Femur (tissue), 1 donor: ENCODE measurements around the gene TMUB1.

ENCODE experiments used
- DNase-seq: peaks from one replicate; pipeline ENCODE4 v3.0.0-alpha.2; 2017

The TMUB1 gene

DNA sequence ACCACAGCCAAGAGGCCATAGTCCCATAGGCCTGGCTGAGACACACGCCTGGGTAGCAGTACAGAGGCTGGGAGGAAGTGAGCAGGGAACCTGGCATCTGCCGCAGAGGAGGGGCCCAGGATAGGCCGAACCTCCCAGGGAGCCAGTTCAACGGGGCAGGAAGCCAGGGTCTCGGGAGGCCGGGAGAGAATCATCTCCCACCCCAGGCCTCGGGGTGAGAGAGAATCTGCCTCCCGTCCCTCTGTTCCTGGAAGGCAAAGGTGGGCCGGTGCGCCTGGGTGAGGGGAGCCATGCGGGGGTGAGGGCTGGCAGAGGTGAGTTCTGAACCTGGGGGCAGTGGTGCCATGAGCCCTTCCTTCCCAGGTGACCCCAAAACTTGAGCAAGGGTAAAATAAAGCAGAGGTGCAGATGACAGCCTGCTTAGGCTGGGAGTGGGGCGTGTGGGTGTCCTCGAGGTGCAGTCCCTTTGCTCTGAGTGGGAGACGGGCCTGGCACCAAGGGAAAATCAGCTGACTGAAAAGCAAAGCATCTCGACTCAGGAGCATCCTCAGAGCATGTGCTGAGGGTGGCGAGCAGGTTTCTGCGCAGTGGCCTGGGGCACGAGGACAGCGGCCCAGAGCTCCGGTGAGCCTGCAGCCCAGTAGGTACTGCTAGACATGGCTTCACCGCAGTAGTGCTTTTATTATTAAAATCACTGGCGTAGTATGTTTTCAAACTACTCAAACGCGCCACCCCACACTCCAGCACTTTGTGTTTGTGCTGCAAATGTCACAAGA, 18.5 kb upstream of the TMUB1 start:
- no peak for DNase-seq

DNA sequence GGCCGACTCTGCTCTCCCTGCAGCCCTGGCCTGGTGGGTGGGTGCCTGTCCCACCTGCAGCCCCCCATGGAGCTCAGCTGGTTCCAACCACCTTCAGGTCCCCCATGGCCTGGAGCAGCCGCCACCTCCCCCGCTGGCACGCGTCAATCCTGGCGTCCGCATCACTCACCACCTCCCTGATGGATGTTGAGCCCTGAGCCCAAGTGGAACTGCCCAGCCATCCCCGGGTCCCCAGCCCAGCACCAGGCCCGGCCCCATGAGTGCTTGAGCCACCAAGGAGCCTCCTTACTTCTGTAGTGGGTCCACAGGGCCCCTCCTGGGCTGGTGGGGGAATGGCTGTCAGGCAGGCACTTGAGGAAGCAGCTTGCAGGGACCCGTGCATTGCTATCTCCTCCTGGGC, 17.6 kb upstream of the TMUB1 start:
- no peak for DNase-seq

DNA sequence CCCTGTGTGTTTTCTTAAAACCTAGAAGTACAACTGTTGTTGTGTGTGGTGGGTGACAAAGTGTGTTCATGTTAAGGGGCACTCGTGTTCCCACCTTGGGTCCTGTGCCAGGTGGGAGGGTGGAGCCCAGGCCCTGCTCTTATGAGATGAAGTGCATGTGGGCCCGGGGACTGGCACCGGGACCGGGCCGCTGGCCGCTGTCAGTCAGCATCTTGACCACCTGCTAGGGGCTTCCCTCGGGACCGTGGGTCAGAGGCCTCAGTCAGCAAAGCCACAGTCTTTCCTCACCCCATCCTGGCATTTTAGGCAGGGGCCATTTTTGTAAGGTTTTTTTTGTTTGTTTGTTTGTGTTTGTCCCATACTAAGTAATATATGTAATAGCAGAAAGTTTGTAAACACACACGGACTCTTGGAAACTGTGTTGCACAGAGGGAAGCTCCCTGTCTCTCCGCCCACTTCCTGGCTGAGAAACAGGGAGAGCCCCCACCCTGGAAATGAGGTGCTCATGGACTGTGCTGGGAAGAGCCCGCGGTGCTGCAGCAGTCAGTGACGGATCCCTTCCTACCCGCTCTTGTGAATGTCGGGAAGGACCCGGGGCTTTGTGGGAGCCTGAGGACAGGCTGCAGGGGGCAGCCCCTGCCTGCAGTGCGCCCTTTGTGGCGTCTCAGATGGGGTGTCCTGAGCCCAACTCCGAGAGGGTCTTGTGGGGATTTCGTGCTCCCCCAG, 16.4 kb upstream of the TMUB1 start:
- no peak for DNase-seq

DNA sequence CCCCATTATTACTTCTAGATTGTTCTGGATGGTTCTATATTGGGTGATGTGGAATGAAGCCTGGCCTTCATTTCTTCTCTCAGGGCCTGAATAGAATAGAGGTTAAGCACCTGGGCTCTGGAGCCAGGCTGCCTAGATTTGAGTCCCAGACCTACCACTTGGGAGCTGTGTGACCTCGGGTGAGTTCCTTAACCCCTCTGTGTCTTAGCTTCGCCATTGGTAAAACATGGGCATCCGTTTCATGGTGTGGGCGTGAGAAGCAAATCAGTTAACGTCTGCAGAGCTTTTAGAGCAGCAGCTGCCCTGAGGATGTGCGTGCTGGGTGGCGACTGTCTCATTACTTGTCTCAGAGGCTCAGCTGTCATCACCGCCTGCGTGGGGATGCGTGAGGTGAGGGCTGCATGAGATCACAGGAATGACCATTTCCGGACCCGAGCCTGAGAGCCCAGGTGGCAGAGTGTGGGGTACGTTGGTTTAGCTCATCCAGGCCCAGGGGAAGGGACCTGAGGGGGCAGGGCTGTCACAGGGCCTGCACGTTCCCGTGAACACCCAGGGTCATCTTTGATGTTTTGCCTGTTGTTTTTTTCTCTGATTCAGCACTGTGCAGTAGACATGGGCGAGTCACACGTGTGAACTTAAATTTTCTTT, 12.7 kb upstream of the TMUB1 start:
- no peak for DNase-seq

DNA sequence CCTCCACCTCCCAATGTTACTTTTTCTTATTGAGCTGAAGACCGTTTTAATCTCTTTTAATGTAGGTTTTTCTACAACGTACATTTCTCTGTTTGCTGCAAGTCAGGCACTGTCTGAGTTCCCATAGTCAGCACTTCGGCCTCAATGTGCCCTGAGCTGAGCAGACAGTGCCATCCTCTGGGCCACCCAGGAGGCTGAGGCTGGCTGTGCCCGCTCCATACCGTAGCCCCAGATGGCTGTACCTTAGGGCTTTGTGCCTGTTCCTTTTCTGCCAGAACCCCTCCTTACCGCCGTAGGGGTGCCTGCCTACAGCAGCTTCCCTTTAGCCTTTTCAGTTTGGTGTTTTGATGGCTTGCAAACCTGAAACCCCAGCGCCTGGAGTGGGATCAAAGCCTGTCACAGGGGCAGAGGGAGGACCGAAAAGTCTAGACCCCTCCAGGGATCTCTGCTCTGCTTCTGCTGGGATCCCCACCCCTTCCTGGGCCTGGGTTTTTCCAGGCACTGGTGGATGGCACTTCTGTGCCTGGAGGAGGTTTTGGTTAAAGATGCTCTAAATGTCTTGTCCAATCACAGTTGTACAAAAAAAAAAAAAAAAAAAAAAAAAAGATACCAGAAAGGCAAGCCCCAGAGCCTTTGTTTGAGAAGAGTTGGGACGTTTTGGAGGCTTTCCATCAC, 12.0 kb upstream of the TMUB1 start:
- no peak for DNase-seq

DNA sequence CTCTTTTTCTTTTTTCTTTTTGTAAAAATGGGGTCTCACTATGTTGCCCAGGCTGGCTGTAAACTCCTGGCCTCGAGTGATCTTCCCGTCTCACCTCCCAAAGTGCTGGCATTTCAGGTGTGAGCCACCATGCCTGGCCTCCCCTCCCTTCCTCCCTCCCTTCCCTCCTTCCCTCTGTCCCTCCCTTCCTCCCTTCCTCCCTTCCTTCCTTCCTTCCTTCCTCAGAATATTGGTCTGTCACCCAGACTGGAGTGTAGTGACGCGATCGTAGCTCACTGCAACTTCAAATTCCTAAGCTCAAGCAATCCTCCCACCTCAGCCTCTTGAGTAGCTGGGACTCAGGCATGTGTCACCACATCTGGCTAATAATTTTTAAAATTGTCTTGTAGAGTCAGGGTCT, 11.4 kb upstream of the TMUB1 start:
- no peak for DNase-seq

DNA sequence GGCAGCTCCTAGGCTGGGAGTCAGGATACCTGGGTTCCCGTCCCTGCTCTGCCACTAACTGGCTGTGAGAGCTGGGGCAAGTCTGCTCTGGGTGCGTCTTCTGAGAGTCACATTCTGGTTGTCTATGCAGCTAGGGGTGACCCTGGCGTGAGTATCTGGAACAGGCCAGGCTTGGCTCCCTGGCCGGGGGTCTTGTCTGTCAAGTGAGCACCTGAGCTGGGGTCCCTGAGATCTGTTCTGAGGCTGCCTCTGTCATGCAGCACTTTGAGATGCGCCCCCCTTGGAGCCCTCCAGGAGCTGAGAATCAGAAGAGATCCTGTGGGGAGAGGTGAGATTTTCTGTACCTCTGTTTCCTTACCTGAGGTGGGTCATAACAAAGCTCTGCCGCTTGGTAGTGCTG, 10.5 kb upstream of the TMUB1 start:
- DNase-seq, result no peak

DNA sequence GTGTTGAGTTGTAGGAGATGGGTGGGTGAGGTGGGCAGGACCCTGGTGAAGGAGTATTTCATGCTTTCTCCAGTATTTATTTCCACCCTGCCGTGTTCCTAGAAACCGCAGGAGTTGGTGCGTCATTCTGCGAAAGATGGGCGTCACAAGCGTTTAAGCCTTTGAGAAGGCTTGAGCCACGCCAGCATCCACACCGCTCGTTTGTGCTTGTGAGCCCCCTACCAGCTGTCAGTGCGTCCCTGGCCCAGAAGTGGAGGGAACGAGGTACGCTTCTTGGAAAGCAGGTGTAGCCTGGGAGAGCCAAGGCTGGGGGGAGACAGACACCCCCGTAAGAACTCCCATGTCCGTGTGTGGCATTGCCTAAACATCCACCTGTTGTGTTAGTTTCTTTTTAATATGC, 8.7 kb upstream of the TMUB1 start:
- DNase-seq, result no peak

DNA sequence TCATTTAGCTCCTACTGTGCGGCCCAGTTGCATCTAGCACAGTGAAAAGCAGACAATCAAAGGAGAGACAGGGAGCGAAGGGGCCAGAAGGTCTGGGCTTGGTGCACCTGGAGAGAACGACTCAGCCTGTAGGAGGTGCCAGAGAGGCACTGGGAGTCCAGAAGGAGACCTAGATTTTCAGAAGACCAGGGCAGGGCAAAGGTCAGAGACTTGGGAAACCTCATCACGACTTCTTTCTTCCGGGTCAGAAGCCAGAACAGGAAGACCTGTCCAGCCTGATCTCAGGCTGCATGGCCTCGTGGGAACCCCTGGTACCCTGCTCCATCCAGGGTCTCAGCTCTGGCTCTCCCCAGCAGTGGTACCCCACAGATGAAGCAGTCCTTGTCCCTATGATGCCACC, 8.1 kb upstream of the TMUB1 start:
- DNase-seq, result no peak

DNA sequence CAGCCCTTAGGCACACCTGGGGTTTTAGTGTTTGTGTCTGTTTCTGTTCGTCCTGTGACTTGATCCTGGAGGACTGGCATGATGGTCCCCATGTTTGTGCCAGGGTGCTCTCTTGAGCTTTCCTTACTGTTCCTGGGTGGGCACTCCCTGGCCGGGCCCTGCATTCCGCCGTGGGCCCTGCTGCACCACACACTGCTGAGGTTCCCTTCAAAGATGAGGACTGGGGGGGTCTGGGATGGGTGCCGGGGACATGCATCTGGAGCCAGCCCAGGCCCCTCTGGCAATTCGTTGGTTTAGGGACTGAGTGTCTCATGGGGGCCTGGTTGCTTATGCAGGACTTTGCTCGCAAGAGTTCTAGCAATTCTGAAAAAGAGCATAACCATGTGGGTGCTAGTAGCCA, 7.7 kb upstream of the TMUB1 start:
- no peak for DNase-seq

DNA sequence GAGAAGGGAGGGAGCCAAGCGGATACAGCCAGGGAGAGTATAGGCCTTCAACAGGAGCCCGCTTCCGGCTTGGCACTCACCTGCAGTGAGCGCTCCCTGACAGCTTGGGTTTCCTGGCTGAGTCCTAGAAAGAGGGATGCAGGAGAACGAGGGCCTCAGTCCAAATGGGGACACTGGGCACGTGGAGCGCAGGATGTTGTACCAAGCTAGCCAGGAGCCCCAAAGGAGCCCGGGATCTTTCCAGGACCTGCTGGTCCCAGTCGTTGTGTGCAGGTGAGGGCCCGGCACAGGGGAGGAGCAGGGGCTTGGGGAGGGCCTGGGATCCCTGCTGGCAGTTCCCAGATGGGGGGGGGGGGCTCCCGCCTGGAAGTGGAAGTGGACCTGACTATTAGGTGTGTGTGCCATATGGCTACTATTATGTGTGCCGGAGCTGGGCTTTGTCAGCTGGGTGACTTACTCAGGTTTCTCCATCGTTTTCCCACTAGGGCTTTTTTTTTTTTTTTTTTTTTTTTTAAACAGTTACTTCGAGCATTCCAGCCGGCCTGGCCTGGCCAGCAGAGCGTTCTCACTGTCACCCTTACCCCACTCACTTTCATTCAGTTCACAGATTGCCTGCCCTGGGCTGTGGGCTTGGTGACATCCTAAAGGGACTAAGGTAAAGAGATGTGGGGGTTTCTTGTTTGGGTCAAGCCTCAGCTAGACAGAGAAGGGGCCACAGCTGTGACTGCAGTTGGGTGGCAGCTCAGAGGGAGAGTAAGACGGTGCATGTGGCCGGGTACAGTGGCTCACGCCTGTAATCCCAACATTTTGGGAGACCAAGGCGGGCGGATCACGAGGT, 6.8 kb upstream of the TMUB1 start:
- DNase-seq, result no peak

DNA sequence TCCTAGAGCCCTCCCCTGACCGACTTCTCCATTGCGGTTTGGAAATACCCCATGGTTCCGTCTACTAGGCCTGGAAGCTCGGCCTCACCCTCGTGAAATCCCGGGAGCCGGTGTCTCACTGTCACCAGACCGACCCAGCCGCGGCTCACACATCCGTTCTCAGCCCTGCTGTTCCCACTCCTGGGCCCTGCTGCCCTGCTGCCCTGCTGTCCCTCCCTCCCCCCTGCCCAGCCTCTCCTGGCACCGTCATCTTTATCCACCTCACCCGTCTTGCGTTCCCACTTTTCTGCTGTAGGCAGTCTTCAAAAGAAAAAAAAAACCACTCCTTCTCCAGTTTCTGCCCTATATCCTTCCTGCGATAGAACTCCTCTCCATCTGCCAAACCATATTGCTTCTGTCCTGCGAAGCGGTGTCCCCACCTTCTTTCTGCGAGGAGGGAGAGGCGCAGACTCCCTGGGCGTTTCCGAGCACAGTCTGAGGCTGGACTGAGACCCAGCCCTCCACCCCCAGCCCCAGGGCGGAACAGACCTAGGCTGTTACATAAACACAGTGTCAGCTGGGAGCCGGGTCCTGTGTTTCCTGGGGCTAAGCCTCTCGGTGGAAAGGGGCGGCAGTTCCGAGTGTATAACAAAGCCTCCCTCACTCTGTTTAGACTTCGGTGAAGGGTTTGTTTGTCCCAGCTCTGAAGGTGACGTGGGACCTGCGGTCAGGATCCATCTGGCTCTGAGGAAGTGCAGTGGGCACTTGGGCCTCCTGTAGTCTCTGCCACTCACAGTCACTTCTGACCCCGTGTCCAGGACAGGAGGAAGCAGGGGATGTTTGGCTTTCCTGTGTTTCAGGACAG, 5.8 kb upstream of the TMUB1 start:
- DNase-seq, result peak; percentile 79

DNA sequence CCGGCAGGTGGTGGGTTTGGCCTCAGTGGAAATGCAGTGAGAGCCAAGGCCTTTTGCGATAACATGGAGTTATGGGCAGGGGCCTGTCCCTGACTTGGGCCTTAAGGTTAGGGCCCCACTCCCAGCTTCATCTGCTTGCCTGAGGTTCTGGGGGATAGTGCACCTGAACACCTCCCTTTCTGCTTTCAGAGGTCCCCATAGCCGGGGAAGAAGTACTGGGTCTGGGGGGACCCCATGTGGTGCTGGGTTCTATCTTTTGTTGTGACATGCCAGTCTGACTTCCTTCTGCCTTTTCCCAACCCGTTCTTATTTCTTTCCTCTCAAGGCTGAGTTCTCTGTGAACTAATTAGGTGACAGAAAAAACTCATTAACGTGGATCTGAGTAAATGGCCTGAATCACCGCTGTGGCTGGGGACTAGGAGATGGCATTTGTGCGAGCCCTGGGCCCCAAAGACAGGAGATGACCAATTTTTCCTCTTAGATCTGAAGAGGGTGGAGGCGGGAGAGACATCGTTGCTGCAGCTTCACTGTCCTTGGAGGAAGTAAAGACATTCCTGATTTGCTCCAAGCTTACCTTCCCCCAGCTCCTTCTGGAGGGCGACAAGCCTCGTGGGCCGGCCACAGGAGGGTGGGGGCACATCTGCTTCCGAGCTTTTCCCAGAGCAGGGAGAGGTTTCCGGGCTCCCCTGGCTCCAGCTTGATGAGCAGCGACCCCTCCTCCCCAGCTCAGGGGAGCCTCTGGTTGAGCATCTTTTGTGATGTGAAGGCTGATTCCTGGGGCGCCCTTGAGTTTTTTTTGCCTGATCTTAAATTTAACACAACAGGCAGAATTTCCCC, 4.9 kb upstream of the TMUB1 start:
- DNase-seq, result no peak

DNA sequence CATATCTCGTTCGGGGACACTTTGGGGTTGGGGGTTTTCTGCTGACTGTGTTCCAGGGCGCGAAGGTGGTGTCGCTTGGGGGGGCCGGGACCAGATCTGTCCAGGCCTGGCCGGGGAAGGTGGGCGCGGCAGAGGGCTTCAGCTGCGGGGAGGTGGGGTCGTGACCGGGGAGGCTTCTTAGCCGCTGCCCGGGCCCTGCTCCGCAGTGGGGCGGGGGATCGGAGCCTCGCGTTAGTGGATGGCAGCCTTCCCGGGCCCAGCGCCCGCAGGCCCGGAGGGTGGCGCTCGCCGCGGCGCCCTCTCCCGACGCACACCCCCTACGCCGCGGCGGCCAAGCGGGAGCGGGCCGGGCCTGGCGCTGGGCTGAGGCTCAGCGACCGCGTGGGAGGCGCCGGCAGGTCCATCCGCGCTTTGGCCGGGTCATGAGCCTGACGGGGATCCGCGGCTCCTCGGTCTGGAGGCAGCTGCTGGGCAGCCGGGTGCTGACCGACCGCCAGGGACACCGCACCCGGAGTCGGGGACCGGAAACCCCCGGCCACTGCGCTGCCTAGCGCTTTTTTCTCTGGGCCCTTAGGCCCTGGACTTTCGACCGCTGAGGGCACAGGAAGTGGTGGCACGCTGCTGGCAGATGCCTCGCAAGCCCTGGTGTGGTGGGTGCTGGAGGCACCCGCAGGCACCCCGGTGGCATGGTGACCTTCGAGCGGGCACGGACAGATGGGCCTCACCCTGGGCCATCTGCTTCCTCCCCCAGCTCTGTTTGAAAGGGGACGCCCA, 4.1 kb upstream of the TMUB1 start:
- peak; percentile 53 for DNase-seq

DNA sequence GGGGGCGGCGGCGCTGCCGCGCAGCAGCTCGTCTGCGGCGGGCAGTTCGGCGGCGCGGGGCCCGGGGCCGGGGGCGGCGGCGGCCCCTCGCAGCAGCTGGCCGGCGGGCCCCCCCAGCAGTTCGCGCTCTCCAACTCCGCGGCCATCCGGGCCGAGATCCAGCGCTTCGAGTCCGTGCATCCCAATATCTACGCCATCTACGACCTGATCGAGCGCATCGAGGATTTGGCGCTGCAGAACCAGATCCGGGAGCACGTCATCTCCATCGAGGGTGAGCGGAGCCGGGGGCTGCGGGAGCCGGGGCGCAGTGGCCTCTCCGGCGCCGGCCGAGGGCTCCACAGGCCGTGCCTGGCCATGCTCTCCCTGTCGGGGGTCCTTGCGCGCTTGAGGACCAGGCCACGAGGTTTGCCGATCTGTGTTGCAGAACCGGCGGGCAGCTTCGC, 3.5 kb upstream of the TMUB1 start:
- no peak for DNase-seq

DNA sequence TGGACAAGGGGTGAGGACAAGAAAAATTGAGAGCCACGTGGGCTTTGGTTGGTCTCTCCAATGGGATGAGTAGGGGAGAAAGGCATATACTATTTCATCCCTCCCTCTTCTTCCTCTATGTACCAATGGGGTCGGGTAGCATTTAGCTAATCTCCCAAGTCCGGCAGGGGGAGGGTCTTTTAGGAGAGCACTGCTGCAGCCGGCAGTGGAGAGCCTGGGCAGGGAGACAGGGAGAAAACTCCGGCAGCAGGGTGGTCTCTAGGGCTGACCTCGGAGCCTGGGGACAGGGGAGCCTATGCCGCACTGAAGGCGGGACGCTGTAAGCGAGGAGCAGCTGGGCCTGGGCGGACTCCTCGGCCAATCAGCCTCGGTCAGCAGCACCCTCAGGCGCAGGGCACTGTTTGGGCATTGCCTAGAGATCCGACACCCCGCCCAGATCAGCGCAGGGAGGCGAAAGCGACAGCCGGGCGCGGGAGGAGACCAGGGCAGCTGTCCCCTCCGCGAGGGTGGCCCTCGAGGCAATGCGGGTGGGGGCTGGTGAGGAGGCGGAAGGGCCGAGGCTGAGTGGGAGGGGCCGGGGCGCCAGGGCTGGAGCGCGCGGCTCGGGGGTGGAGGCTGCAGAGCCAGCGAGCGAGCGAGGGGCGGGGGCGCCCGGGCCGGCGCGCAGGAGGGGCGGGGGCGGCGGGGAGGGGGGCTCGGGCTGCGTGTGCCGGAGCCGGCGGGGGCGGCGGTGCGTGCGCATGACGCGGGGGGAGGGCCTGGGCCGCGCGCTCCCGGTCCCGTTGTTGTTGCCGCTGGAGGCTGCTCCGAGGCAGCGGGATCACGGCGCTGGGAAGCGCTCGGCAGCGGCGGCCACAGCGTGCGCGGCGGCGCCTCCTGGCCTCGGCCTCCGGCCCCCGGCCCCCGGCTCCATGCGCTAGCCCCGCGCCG, 2.7 kb upstream of the TMUB1 start, which contains the start of gene AGAP3:
Gene AGAP3, plus strand, starts transcription at position 785 of the 930 bp plus-strand sequence. CDS start 267 bp downstream, outside the sequence.
- peak; percentile 93 for DNase-seq

DNA sequence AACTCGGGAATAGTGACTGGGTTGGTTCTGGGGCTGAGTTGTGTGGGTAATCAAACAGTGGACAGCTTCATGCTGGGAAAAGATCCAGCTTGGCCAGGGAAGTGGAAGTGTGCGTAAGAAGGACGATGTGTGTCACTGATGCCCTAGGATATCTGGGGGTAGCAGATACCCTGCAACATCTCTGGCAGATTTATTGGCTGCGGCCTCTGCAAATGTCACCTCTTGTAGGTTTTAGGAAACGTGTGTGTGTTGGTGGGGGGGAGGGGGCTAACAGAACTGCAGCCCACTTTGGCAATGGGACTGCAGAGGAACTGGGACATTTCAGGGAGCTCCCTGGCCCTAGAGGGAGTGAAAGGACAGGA, 2.0 kb upstream of the TMUB1 start:
- no peak for DNase-seq

DNA sequence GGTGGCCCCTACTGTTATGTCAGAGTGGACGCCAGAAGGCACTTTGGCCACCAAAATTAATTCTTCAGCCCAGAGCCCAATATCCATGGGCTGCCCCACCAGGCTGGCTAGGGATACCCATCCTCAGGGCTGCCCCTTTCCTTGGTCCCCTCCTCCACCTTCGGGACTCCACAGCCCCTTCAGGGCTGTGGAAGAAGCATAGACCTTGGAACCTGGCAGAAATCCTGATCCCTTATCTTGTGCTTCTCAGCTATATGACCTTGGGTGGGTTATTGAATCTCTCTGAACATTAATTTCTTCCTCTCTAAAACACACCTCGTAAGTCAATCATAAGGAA, 499 bp upstream of the TMUB1 start:
- DNase-seq, result no peak
